Esophagus squamous epithelium (tissue), 5 donors: ENCODE data around the gene SEPTIN2. TPM values are rescaled to one million over a fixed set of nuclear protein-coding genes. Genes with fewer than 3 reads are reported as not detected.

ENCODE experiments used
- DNase-seq: peaks from one replicate; lab custom pipeline; 2025; lab: John Stamatoyannopoulos, UW
- H3K27ac ChIP-seq, 4 donors: fragments of 200-600 bp; sonication (generic); one replicate each; pipeline ENCODE4 v1.5.1; 2016 to 2019; ENCODE audit warnings: mild to moderate bottlenecking in 1 of 4
- H3K27me3 ChIP-seq, 4 donors: fragments of 200-600 bp; sonication (generic); 1 replicate in 3 of 4; 2 replicates in 1 of 4; pipeline versions ENCODE4 v1.5.1 to v1.6.0; 2017 to 2021; ENCODE audit warnings: antibody characterized with exemption in 1 of 4
- H3K36me3 ChIP-seq, 3 donors: fragments of 200-600 bp; sonication (generic); one replicate each; pipeline ENCODE4 v1.5.1; 2016 to 2019
- H3K4me1 ChIP-seq, 3 donors: fragments of 200-600 bp; sonication (generic); one replicate each; pipeline ENCODE4 v1.5.1; 2017 to 2019
- H3K4me3 ChIP-seq, 4 donors: fragments of 200-600 bp; sonication (generic); 1 replicate in 3 of 4; 2 replicates in 1 of 4; pipeline ENCODE4 v1.5.1; 2016 to 2019; ENCODE audit warnings: mild to moderate bottlenecking in 2 of 4, moderate library complexity in 1 of 4
- H3K9me3 ChIP-seq, 3 donors: fragments of 200-600 bp; sonication (generic); one replicate each; pipeline ENCODE4 v1.5.1; 2016 to 2019
- CTCF ChIP-seq, 6 experiments: fragments of 450-650 bp in 4 of 6; fragments of 200-600 bp in 2 of 6; sonication (generic) in 2 of 6; IDR thresholded peaks; one replicate each; pipeline ENCODE4 v1.5.1; 2016 to 2019; ENCODE audit warnings: antibody characterized with exemption in 6 of 6, mild to moderate bottlenecking in 4 of 6, moderate library complexity in 4 of 6
- POLR2A ChIP-seq, 4 donors: fragments of 450-650 bp; IDR thresholded peaks; one replicate each; pipeline ENCODE4 v1.6.1; 2017; ENCODE audit warnings: antibody characterized with exemption in 4 of 4, mild to moderate bottlenecking in 4 of 4, moderate library complexity in 3 of 4
- WGBS, 2 donors: methylation state at CpG; one replicate each; pipeline ENCODE4 v1.1.5; 2018; 5-methylcytosine and 5-hydroxymethylcytosine counted together
- intact Hi-C: fragments of 100-400 bp; cut with DNase I; formaldehyde crosslinking; loops from one replicate; pipeline ENCODE4 v1.15.0; 2022
- total RNA-seq, 4 donors: library from RNA; depleted of rRNA; stranded (reverse); fragments of >200 nt; gene quantifications; one replicate each; pipeline ENCODE4 v1.1.0, GENCODE V29; 2016
- donor health status: DM: yes; HTN: yes; CAD: no.

Gene SEPTIN2
- total RNA-seq, 4 donors from 2014 or later = 95.9 to 236 (median 185) TPM

DNA sequence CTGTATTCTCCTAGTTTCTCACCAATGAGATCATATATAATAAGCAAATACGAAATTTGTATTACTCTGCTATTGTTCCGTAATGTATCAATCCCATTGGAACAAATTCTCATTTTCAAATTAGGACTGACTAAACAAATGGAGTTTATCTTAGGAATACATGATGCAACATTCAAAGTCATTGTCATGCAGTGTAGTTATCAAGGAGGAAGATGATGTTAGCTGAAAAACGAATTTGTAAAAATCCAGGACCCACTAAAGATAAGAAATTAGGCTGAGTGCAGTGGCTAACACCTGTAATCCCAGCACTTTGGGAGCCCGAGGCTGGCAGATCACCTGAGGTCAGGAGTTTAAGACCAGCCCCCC lies 14.9 kb downstream of the SEPTIN2 start:
- Histone ChIP-seq H3K27ac (peak overlapping the region; percentile 44 to 74 (median 62)), H3K4me1 (peaks cover 0 to 25% (median 0%) of the 10 kb centered on the region in 3 donors), H3K4me3 (no peak overlapping the region), H3K9me3 (no peaks in the 10 kb centered on the region), H3K36me3 (peaks cover 4 to 71% (median 10%) of the 10 kb centered on the region in 3 donors), H3K27me3 (no peaks in the 10 kb centered on the region)
- no peak for DNase-seq
- WGBS, 2 donors = 68 to 77% methylated on average over 4 of the region's 4 CpGs
- TF ChIP-seq POLR2A (IDR thresholded peaks at IDR 0.05) (no peak), CTCF (IDR thresholded peaks at IDR 0.05) (no peak)
- intact Hi-C loops = no loop called here

DNA sequence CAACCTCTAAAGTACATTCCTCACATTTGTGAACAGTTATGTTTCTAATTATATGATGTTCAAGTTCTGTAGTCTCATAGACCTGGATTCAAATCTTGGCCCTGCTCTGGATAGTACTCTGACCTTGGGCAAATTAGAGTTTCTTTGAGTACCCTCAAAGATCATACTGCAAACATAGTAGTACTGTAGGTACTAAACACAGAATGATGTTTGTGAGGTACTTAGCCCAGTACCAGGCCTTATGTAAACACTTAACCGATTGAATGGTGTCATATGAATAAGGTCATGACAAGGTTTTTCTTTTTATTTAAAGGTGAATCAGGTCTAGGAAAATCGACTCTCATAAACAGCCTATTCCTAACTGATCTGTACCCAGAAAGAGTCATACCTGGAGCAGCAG lies 19.1 kb downstream of the SEPTIN2 start:
- Histone ChIP-seq H3K9me3 (no peaks in the 10 kb centered on the region), H3K27ac (no peak overlapping the region), H3K27me3 (no peaks in the 10 kb centered on the region), H3K4me3 (no peak overlapping the region), H3K36me3 (peaks cover 4 to 69% (median 30%) of the 10 kb centered on the region in 3 donors), H3K4me1 (peaks cover 0 to 17% (median 0%) of the 10 kb centered on the region in 3 donors)
- 57 to 60% methylated on average over 2 of the region's 2 CpGs for WGBS, 2 donors
- no peak for DNase-seq
- intact Hi-C loops = no loop called here
- TF ChIP-seq POLR2A (IDR thresholded peaks at IDR 0.05) = no peak
- TF ChIP-seq CTCF (IDR thresholded peaks at IDR 0.05) = no peak

DNA sequence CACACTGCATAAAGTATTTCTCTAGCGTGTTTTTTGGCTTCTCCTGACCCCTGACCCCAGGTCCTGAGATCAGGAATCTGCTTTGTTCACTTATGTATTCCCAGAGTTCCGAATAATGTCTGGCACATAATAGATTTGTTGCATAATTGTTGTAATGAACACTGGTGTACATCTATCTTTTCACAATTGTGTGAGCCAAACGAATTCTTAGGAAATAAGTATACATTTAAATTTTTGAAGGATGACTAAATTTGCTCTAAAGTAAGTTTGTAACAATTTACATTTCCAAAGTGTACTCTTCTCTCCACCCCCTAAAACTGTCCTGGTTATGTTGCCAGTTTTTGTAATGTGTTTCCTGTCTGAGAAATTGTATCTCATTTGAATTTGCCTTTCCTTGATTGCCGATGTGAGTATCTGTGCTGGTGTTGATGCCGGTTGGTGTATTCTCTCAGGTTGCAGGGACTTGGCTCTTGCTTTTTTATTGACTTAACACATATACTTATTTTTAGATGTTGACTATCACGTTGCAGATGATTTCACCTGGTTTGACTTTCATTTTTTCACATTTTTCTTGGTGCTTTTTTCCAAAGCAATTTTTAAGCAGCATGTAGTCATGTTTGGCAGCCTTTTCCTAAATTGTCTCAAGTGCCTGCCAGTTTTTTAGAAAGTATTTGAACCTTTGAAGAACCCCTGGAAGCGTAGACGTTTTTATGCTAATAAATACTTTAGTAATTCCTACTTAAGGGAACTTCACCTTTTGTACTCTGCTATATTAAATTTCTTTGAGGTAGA lies 24.3 kb downstream of the SEPTIN2 start:
- intact Hi-C loops = no loop called here
- H3K9me3 ChIP-seq = no peaks in the 10 kb centered on the region
- H3K27ac ChIP-seq = peak overlapping the region in 1 of 4 donors; percentile 28
- no peak for TF ChIP-seq POLR2A (IDR thresholded peaks at IDR 0.05)
- no peak for TF ChIP-seq CTCF (IDR thresholded peaks at IDR 0.05)
- DNase-seq = no peak
- no peaks in the 10 kb centered on the region for H3K27me3 ChIP-seq
- H3K4me1 ChIP-seq = peaks cover 0 to 6% (median 0%) of the 10 kb centered on the region in 3 donors
- no peak overlapping the region for H3K4me3 ChIP-seq
- peaks cover 20 to 96% (median 55%) of the 10 kb centered on the region in 3 donors for H3K36me3 ChIP-seq
- WGBS, 2 donors = 52 to 63% methylated on average over 8 of the region's 8 CpGs

DNA sequence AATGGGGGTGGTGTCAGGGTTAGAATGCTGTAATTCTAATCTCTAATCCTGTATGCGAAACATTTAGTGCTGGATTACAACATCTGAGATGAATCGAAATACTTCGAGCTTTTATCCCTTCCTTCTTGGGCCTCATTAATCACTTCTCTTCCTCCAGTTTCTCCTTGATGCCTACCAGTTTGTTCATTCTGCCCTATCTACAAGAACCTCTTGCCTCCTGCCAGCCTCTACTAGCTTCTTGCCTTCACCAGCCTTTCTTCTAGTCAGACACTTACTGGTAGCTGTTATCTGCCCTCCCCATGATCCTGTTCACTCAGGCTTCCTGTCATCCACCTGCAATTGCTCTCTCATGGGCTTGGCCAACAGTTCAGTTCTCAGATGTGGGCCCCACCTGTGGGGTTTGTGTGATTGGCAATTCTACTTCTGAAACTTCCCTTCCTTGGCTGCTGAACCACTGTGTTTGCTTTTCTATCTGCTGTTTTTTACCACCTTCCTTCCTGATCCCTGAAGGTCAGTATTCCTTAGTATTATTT lies 25.0 kb downstream of the SEPTIN2 start:
- TF ChIP-seq CTCF (IDR thresholded peaks at IDR 0.05) (no peak), POLR2A (IDR thresholded peaks at IDR 0.05) (no peak)
- Histone ChIP-seq H3K36me3 (peaks cover 20 to 96% (median 54%) of the 10 kb centered on the region in 3 donors), H3K4me3 (no peak overlapping the region), H3K27me3 (no peaks in the 10 kb centered on the region), H3K9me3 (no peaks in the 10 kb centered on the region), H3K27ac (no peak overlapping the region), H3K4me1 (peaks cover 0 to 6% (median 0%) of the 10 kb centered on the region in 3 donors)
- intact Hi-C loops = no loop called here
- no peak for DNase-seq
- 72 to 75% methylated on average over 3 of the region's 3 CpGs for WGBS, 2 donors

DNA sequence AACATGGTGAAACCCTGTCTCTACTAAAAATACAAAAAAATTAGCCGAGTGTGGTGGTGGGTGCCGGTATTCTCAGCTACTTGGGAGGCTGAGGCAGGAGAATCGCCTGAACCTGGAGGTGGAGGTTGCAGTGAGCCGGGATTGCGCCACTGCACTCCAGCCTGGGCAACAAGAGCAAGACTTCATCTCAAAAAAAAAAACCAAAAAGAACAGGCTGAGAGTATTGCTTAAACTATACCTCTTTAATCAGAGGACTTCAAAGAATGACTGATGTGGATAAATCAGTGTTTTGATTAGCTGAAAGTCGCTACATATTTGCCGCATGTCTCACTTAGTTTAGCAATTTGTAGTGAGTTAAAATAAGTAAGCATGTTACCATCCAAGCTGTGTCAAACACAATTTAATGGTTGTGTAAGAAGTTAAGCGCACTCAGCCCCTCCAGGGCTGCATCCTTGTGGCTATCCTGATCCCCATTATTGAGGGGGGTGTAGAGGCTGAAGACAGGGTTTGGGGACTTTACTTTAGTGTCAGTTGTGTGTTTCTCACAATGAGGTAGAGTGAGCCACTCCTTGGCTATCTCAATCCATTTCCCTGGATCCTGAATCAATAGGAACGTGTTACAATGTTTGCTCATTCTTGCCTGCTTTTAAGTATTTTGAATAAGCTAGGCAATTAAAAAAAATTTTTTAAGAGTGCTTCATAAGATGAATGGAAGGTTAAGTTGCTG lies 29.4 kb downstream of the SEPTIN2 start:
- 84 to 92% methylated on average over 9 of the region's 9 CpGs for WGBS, 2 donors
- Histone ChIP-seq H3K36me3 (peaks cover 28 to 100% (median 63%) of the 10 kb centered on the region in 3 donors), H3K27me3 (no peaks in the 10 kb centered on the region), H3K4me1 (no peaks in the 10 kb centered on the region), H3K4me3 (no peak overlapping the region), H3K27ac (no peak overlapping the region), H3K9me3 (no peaks in the 10 kb centered on the region)
- TF ChIP-seq CTCF (IDR thresholded peaks at IDR 0.05) (no peak), POLR2A (IDR thresholded peaks at IDR 0.05) (no peak)
- intact Hi-C loops = no loop called here
- no peak for DNase-seq
